Measurements from ENCODE around the gene FHL2.

DNA sequence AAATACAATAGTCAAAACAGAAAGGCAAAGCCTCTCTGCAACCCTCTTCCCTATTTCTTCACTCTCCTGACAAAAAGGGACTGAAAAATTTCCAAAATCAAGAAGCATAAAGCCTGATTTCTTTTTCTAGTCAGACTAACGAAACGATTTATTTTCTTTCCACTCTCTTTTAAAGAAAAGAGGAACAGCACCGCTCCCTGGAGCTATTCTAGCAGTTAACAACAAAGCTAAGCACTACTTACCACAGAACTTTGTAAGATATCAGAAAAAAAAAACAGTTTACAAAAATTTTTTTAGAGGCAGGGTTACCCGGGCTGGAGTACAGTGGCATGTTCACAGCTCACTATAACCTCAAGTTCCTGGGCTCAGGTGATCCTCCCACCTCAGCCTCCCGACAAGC is 14.4 kb upstream of the FHL2 start:
- TF ChIP-seq, protein P1, sequence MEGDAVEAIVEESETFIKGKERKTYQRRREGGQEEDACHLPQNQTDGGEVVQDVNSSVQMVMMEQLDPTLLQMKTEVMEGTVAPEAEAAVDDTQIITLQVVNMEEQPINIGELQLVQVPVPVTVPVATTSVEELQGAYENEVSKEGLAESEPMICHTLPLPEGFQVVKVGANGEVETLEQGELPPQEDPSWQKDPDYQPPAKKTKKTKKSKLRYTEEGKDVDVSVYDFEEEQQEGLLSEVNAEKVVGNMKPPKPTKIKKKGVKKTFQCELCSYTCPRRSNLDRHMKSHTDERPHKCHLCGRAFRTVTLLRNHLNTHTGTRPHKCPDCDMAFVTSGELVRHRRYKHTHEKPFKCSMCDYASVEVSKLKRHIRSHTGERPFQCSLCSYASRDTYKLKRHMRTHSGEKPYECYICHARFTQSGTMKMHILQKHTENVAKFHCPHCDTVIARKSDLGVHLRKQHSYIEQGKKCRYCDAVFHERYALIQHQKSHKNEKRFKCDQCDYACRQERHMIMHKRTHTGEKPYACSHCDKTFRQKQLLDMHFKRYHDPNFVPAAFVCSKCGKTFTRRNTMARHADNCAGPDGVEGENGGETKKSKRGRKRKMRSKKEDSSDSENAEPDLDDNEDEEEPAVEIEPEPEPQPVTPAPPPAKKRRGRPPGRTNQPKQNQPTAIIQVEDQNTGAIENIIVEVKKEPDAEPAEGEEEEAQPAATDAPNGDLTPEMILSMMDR (IDR thresholded peaks at IDR 0.05): no peak
- TF ChIP-seq POLR2A (IDR thresholded peaks at IDR 0.05): no peak

Measured in Peyer's patch (tissue), 4 donors.